Hepatocyte (in vitro differentiated cells): Measurements from ENCODE around the gene PAQR5.

Source experiments
- EZH2phosphoT487 ChIP-seq: fragments of 200-600 bp; sonication (generic); IDR thresholded peaks from one replicate; pipeline ENCODE4 v1.6.1; 2018; ENCODE audit warnings: antibody characterized with exemption, mild to moderate bottlenecking, low read depth, moderate library complexity; ENCODE audit not compliant: unreplicated experiment, severe bottlenecking
- TF ChIP-seq, protein P1 (sequence below): fragments of 200-600 bp; sonication (generic); IDR thresholded peaks from 2 replicates; pipeline ENCODE4 v1.5.1; 2016; ENCODE audit warnings: antibody characterized with exemption, mild to moderate bottlenecking; ENCODE audit not compliant: poor library complexity

DNA sequence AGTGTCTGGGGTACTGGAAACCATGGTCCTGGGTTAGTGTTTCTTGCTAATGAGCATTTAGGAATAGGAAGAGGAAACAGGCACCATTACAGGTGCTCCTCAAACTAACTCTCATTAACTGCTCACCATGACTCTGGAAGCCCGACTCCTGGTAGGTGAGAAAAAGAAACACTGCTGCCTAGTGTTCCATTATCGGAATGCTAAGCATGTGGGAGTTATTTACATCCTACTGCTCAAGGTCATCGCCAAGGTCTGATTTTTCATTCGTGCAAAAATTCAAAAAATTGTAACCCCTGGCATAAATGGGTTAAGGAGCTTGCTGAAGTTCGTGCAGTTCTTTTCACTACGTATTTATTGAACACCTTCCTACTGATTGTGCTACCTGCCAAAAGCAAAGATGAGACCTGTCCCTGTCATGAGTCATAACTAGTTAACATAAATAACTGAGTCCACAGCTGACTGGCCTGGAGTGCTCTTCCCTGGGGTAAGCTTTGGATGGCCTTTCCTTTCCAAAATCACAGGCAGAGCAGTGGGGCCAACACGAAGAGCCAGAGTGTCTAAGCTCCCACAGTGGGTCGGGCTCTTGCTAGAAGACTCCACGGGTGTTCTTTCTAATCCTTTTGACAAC is 22.7 kb upstream of the PAQR5 start:
- TF ChIP-seq, protein P1, sequence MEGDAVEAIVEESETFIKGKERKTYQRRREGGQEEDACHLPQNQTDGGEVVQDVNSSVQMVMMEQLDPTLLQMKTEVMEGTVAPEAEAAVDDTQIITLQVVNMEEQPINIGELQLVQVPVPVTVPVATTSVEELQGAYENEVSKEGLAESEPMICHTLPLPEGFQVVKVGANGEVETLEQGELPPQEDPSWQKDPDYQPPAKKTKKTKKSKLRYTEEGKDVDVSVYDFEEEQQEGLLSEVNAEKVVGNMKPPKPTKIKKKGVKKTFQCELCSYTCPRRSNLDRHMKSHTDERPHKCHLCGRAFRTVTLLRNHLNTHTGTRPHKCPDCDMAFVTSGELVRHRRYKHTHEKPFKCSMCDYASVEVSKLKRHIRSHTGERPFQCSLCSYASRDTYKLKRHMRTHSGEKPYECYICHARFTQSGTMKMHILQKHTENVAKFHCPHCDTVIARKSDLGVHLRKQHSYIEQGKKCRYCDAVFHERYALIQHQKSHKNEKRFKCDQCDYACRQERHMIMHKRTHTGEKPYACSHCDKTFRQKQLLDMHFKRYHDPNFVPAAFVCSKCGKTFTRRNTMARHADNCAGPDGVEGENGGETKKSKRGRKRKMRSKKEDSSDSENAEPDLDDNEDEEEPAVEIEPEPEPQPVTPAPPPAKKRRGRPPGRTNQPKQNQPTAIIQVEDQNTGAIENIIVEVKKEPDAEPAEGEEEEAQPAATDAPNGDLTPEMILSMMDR: no peak
- TF ChIP-seq EZH2phosphoT487: no peak
